Tibial nerve (tissue), 4 donors: ENCODE results near the gene MRTFB. TPM values are rescaled to one million over a fixed set of nuclear protein-coding genes. Genes with fewer than 3 reads are reported as not detected.
A peak's percentile ranks its signal among the peaks of the same experiment; 100 is the strongest.

Experiments
- DNase-seq, 2 donors: peaks; one replicate each; pipeline ENCODE4 v3.0.0-alpha.2; 2019; ENCODE audit warnings: low spot score in 2 of 2
- H3K27ac ChIP-seq, 4 donors: fragments of 200-600 bp; sonication (generic) in 3 of 4; one replicate each; pipeline ENCODE4 v1.5.1; 2017 to 2019; ENCODE audit warnings: mild to moderate bottlenecking in 1 of 4
- H3K27me3 ChIP-seq, 2 donors: fragments of 200-600 bp; sonication (generic) in 1 of 2; one replicate each; pipeline versions ENCODE4 v1.5.1 to v1.6.0; 2017 to 2019
- H3K36me3 ChIP-seq, 3 donors: fragments of 200-600 bp; sonication (generic); one replicate each; pipeline ENCODE4 v1.5.1; 2018 to 2019
- H3K4me1 ChIP-seq, 4 donors: fragments of 200-600 bp; sonication (generic) in 3 of 4; one replicate each; pipeline ENCODE4 v1.5.1; 2017 to 2019
- H3K4me3 ChIP-seq, 4 donors: fragments of 200-600 bp; sonication (generic) in 3 of 4; one replicate each; pipeline ENCODE4 v1.5.1; 2017 to 2019; ENCODE audit warnings: mild to moderate bottlenecking in 1 of 4, moderate library complexity in 1 of 4
- H3K9me3 ChIP-seq, 4 donors: fragments of 200-600 bp; sonication (generic) in 3 of 4; one replicate each; pipeline ENCODE4 v1.5.1; 2017 to 2019
- EP300 ChIP-seq, 2 donors: sonication (generic); formaldehyde crosslinking; IDR thresholded peaks; one replicate each; pipeline ENCODE4 v1.6.1; 2017; ENCODE audit warnings: antibody characterized with exemption in 2 of 2, mild to moderate bottlenecking in 1 of 2
- POLR2A ChIP-seq, 2 donors: fragments of 450-650 bp; IDR thresholded peaks; one replicate each; pipeline ENCODE4 v1.6.1; 2017; ENCODE audit warnings: antibody characterized with exemption in 2 of 2, mild to moderate bottlenecking in 2 of 2, moderate library complexity in 2 of 2
- WGBS, 2 donors: methylation state at CpG; one replicate each; pipeline ENCODE4 v1.1.5; 2018; 5-methylcytosine and 5-hydroxymethylcytosine counted together
- total RNA-seq, 4 donors: library from RNA; depleted of rRNA; stranded (reverse); fragments of >200 nt; gene quantifications; one replicate each; pipeline ENCODE4 v1.1.0, GENCODE V29; 2016
- TF ChIP-seq, protein P1 (sequence below), 5 experiments: fragments of 200-600 bp in 3 of 5; fragments of 450-650 bp in 2 of 5; sonication (generic) in 3 of 5; IDR thresholded peaks; one replicate each; pipeline ENCODE4 v1.5.1; 2016 to 2019; ENCODE audit warnings: antibody characterized with exemption in 5 of 5, mild to moderate bottlenecking in 3 of 5, moderate library complexity in 2 of 5

Gene MRTFB
- total RNA-seq, 4 donors from 2014 or later, result 35.6 to 76.9 (median 61.8) TPM

DNA sequence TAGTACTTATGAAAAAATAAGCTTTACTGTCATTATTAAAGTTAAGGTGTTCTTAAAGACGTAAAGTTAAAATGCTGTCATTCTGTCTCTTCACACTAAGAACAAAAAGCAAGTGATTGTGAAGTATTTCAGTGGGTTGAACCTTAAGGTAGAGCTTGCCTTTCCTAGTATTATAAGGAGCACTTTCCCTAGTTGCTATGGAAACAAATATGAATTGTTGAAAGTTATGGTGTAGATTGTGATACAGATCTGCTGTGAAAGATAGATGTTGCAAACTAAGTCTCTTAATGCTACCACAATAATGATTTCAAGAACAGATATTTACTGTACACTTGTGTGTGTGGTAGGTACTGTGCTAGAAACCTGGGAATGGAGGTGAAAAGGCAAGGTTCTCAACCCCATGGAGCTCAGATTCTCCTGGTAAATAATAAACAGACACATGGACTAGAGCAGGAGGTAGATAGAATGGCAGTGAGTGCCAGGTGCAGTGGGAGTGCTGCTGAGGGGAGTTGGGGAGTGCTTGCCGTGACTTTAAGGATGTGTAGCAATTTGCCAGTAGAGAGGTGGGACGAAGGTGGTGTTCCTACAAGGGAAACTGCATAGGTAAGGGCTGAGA, 34.7 kb downstream of the MRTFB start:
- DNase-seq, result no peak
- Histone ChIP-seq H3K4me3 (no peak overlapping the region), H3K27me3 (no peaks in the 10 kb centered on the region), H3K9me3 (no peaks in the 10 kb centered on the region), H3K27ac (peak overlapping the region in 1 of 4 donors; percentile 21), H3K4me1 (peaks cover 0 to 25% (median 2%) of the 10 kb centered on the region in 4 donors), H3K36me3 (no peaks in the 10 kb centered on the region)
- WGBS, 2 donors, result 90 to 91% methylated on average over 3 of the region's 3 CpGs
- TF ChIP-seq EP300 (IDR thresholded peaks at IDR 0.05) (no peak), POLR2A (IDR thresholded peaks at IDR 0.05) (no peak)
- TF ChIP-seq, protein P1, sequence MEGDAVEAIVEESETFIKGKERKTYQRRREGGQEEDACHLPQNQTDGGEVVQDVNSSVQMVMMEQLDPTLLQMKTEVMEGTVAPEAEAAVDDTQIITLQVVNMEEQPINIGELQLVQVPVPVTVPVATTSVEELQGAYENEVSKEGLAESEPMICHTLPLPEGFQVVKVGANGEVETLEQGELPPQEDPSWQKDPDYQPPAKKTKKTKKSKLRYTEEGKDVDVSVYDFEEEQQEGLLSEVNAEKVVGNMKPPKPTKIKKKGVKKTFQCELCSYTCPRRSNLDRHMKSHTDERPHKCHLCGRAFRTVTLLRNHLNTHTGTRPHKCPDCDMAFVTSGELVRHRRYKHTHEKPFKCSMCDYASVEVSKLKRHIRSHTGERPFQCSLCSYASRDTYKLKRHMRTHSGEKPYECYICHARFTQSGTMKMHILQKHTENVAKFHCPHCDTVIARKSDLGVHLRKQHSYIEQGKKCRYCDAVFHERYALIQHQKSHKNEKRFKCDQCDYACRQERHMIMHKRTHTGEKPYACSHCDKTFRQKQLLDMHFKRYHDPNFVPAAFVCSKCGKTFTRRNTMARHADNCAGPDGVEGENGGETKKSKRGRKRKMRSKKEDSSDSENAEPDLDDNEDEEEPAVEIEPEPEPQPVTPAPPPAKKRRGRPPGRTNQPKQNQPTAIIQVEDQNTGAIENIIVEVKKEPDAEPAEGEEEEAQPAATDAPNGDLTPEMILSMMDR (IDR thresholded peaks at IDR 0.05), result no peak

DNA sequence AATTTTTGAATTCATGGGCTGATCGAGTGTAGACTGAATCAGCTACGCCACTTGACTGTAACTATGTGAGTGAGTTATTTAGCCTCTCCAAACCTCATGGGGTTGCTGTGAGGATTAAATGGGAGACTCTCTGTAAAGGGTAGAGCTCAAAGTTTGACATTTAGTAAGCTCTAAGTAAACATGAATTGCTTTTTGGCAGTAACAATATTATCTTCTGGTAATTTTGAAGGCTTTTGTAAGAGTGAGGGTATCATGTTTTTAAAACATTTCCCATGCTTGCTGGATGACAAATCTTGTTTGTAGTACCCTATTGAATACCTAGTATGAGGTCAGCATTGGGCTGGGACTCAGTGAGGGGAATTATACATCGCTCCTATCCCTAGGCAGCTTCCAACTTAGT, 35.3 kb downstream of the MRTFB start:
- whole genome bisulfite sequencing, 2 donors, result 83 to 84% methylated on average over 3 of the region's 3 CpGs
- Histone ChIP-seq H3K36me3 (no peaks in the 10 kb centered on the region), H3K27ac (no peak overlapping the region), H3K4me1 (peaks cover 0 to 26% (median 2%) of the 10 kb centered on the region in 4 donors), H3K4me3 (no peak overlapping the region), H3K27me3 (no peaks in the 10 kb centered on the region), H3K9me3 (no peaks in the 10 kb centered on the region)
- no peak for DNase-seq
- no peak for TF ChIP-seq EP300 (IDR thresholded peaks at IDR 0.05)
- TF ChIP-seq, protein P1 (IDR thresholded peaks at IDR 0.05), result no peak
- no peak for TF ChIP-seq POLR2A (IDR thresholded peaks at IDR 0.05)

GRCh38 chr16:14106961-14107360, 35.8 kb downstream of the MRTFB start:
- H3K27me3 ChIP-seq, result no peaks in the 10 kb centered on the region
- H3K27ac ChIP-seq, result peak overlapping the region in 1 of 4 donors; percentile 39
- peaks cover 0 to 28% (median 2%) of the 10 kb centered on the region in 4 donors for H3K4me1 ChIP-seq
- H3K9me3 ChIP-seq, result no peaks in the 10 kb centered on the region
- no peak for DNase-seq
- H3K36me3 ChIP-seq, result no peaks in the 10 kb centered on the region
- TF ChIP-seq EP300 (IDR thresholded peaks at IDR 0.05), result no peak
- no peak for TF ChIP-seq POLR2A (IDR thresholded peaks at IDR 0.05)
- TF ChIP-seq, protein P1 (IDR thresholded peaks at IDR 0.05), result no peak
- H3K4me3 ChIP-seq, result no peak overlapping the region
- WGBS, 2 donors, result 93 to 95% methylated on average over 8 of the region's 8 CpGs

DNA sequence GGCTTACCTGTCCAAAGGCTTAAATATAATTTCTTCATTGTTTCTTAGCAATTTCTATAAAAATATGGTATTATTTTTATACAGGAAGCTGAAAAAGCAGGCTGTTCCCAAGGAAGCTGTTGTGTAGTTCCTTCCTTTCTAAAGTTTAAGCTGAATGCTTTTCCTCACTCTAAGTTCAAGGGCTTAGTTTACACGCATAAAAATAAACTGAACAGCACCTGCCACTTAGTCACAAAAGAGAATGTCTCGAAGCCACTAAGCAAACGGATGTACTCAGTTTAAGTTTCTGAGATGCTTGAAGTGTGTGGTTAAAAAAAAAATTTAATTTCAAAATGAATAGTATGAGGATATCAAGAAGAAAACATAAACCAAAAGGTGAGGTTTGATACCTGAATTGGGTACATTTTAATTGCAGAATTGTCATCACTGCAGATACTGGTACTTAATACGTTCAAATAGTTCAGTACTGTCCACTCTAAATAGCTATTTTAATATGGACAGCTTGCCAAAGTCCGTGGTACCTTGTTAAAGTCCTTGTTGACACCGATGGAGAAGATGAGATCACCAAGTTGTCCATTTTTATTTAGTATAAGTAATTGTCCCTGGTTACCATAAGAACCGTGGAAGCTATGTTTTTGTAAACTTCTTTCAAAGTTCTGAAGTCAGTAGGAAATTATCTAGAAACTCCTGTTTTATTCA, 38.1 kb downstream of the MRTFB start:
- H3K4me3 ChIP-seq, result no peak overlapping the region
- peaks cover 0 to 46% (median 0%) of the 10 kb centered on the region in 4 donors for H3K4me1 ChIP-seq
- TF ChIP-seq POLR2A (IDR thresholded peaks at IDR 0.05) (no peak), EP300 (IDR thresholded peaks at IDR 0.05) (no peak)
- TF ChIP-seq, protein P1 (IDR thresholded peaks at IDR 0.05), result no peak
- no peaks in the 10 kb centered on the region for H3K36me3 ChIP-seq
- peak overlapping the region in 1 of 4 donors; percentile 45 for H3K27ac ChIP-seq
- DNase-seq, result no peak
- no peaks in the 10 kb centered on the region for H3K27me3 ChIP-seq
- 85 to 90% methylated on average over 7 of the region's 7 CpGs for WGBS, 2 donors
- no peaks in the 10 kb centered on the region for H3K9me3 ChIP-seq
